Testis (tissue), 2 donors: ENCODE results near the gene C4A.
"Not testable (repeated sequence)": the region's sequence is repeated elsewhere in the genome, so short reads cannot be mapped to it uniquely, and the experiment has no call there.

Experiments
- CTCF ChIP-seq, 3 experiments: fragments of 450-650 bp in 2 of 3; fragments of 200-600 bp in 1 of 3; sonication (generic) in 1 of 3; IDR thresholded peaks; one replicate each; pipeline ENCODE4 v1.5.1; 2016 to 2019; ENCODE audit warnings: antibody characterized with exemption in 3 of 3, mild to moderate bottlenecking in 2 of 3, moderate library complexity in 1 of 3
- POLR2A ChIP-seq: fragments of 450-650 bp; IDR thresholded peaks from one replicate; pipeline ENCODE4 v1.6.1; 2017; ENCODE audit warnings: antibody characterized with exemption, mild to moderate bottlenecking, moderate library complexity

DNA sequence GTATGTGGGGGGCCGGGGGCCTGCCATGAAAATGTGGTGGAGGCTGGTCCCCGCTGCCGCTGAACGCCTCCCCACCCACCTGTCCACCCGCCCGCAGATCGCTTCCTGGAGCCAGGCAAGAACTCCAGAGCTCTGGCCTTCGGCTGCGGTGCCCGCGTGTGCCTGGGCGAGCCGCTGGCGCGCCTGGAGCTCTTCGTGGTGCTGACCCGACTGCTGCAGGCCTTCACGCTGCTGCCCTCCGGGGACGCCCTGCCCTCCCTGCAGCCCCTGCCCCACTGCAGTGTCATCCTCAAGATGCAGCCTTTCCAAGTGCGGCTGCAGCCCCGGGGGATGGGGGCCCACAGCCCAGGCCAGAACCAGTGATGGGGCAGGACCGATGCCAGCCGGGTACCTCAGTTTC, 26.2 kb downstream of the C4A start:
- not testable (repeated sequence) for TF ChIP-seq POLR2A; CTCF (IDR thresholded peaks at IDR 0.05)
